Brain pericyte (primary cell): Measurements from ENCODE around the gene MAP1LC3B2.

ENCODE experiments used
- DNase-seq: peaks from one replicate; pipeline ENCODE4 v3.0.0-alpha.2; 2012; ENCODE audit warnings: low read depth, low spot score

MAP1LC3B2 gene

GRCh38 chr12:116594325-116595038 lies 35.3 kb downstream of the MAP1LC3B2 start:
- DNase-seq: no peak

DNA sequence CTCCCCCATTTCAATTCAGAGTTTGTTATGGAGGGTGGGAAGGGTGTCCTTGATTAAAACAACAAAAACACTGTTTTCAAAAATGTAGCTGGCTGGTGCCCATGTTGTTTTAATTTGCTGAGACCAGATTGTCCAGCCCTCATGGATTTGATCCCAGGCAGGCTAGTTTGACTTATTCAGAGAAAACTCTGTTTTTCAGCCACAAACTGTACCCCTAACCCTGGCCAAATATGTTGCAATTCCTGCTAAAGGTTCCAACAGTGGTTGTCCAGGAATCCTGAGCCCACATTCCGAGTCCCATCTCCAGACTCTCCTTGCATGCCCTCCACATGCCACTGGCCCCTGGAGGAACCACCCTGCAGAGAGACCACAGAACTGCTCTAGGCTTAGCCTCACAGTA lies 36.0 kb downstream of the MAP1LC3B2 start:
- no peak for DNase-seq

DNA sequence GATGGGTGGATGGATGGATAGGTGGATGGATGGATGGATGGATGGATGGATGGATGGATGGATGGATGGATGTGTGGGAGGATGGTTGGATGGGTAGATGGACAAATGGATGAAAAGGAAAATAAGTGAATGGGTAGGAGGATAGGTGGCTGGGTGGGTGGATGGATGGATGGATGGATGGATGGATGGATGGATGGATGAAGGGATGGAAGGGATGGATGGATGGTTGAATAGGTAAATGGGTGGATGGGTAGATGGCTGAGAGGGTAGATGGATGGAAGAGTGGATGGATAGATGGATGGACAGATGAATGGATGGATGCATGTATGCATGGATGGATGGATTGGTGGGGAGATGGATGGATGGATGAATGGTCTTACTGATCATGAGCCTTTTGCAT lies 36.5 kb downstream of the MAP1LC3B2 start:
- DNase-seq: no peak

- no peak for DNase-seq
Measured at GRCh38 chr12:116597886-116598285, 38.7 kb downstream of the MAP1LC3B2 start.

DNA sequence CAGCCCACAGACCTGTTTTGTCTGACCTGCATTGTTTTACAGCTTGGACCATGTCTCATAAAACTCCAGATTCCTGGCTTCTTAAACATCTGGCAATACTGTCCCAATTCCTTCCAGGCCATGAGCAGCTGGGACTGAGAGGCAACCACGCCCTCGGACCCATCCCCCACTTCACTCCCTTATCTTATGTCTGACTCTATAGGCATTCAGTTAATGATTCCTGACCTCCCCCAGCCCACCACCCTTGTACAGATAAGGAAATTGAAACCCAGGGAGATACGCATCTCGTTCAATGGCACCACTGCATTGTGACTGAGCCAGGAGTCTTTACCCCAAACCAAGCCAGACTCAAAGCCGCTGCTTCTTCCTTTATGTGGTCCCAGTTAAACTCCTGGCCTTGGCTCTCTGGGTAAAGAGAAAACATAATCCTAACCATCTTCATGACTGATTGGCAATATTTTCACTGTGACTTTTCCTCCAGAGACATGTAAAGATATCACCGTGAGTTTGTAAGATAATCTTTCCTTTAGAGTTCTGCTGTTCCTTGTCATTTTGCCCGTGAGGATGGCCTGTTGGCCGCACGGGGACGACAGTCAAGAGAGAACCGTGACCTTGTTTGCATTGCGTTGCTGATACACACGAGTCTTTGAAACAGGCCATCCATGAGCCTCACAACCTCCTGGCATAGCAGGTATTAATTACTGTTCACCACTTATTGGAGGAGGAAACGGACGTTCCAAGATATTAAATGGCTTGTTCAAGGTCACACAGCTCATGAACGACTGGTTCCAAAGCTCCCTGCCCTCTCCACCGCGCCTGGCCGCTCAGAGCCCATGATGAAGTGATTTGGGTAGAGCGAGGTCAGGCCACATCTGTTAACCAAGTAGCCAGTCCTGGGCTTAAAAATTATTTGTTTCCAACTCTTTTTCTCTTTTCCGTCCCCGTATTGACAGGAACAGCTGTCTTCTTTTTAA lies 39.4 kb downstream of the MAP1LC3B2 start:
- no peak for DNase-seq

DNA sequence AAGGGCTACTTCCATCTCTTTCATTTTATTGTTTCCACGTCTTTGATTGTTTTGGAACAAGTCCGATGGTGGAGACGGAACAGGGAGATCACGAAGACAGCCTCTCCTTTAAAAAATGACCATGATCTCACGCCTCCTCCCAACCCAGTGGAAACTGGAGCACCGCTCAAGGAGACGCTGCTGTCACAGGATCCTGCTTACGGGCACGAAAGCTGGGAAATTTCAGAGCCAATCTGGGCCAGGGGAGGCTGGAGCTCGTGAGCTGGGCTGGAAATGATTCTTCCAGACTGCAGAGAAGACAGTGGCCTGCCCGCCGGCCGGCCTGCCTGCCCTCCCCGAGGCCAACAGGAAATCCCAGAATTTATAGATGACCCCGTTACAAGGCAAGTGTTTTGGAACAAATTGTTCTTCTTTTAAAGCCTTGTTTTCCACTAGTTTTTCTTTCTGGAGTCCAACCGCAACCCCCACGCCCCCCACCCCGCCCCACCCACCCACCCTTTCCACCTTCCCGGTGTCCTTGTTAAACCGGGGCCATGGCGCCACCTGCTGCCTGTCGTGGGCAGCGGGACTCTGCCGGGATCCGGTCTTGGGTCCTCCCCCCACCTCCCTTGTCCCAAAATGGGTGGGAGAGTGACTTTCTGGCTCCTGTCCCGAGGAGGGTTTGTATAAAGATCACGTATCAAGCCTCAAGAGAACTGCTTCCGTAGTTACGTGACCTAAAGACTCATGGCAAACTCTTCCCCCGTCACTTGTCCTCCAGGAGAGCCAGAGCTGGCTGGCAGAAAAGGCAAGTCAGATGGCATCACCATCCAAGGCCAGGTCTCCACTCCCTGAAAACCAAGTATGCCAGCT lies 40.3 kb downstream of the MAP1LC3B2 start:
- DNase-seq: no peak

DNA sequence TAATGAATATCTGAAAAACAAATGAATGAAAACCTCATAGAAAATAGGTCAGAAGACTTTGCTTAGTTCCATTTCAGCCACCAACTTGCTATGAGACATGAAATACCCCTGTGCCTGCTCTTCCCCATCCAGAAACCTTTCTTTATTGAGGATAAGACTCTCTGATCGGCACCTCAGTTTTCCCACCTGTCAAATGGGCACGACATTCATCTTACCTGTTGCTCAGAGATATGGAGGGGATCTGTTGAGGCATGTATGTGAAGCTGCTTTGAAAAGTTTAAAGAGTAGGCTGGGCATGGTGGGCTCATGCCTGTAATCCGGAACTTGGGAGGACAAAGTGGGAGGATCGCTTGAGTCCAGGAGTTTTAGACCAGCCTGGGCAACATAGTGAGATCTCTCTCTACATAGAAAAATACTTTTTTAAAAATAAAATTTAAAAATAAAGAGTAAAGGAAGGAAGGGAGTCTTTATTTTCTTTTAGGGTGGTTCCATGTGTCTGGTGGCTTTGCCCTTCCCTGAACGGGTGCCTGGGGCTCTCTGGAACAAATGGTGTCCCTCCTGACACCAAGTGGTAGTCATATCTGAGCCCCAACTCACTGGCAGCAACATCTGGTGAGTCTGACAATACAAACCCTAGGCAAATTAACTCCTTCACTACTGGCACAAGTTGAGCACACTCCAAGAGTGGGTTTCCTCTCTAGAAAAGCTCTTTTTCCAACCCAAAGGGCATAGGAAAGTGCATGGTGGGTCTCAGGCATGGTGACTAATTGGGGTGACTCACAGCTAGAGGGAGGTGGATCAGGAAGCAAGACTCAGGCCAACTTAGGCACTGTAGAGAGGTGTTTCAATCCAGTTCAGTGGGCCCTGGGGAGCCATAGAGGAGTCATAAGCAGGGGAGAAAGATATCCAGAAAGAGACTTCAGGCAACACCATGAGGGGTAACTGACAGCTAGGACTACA lies 42.1 kb downstream of the MAP1LC3B2 start:
- no peak for DNase-seq

DNA sequence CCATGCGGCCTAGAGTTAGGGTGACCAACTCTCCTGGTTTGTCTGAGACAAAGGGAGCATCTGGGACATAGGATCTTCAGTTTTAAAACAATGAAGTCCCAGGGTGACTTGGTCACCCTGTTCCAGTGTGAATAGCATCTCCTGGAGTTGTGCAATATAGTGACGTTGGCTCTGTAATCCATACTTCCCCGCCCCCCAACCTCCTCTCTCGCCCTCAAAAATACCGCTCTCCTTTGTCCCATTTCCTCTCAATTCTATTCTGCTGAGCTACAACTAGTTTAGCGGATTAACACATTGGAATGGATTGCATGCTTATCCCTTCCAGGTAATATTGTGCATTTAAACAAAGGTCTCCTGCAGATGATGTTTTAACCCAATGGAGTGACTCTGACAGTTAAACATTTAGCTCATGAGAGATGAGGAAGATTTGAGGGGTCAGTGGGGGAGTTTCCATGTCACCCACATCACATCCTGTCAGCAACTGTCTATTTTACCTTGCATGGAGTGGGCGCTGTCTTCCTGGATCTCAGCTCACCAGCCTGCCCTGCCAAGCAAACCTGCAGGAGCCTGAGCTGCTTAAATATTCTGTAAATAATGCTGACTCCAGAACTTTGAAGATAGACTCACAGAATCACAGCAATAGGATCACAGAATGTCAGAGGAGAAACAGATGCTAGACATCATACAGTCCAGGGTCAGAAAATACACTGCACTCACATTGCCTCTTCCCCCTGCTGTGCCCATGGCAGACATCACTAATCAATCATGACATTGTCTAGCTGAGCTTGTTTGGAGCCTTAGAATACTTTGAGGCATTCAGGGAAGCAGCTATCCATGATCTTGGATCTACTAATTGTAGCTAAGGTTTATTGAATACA lies 43.0 kb downstream of the MAP1LC3B2 start:
- DNase-seq: no peak

DNA sequence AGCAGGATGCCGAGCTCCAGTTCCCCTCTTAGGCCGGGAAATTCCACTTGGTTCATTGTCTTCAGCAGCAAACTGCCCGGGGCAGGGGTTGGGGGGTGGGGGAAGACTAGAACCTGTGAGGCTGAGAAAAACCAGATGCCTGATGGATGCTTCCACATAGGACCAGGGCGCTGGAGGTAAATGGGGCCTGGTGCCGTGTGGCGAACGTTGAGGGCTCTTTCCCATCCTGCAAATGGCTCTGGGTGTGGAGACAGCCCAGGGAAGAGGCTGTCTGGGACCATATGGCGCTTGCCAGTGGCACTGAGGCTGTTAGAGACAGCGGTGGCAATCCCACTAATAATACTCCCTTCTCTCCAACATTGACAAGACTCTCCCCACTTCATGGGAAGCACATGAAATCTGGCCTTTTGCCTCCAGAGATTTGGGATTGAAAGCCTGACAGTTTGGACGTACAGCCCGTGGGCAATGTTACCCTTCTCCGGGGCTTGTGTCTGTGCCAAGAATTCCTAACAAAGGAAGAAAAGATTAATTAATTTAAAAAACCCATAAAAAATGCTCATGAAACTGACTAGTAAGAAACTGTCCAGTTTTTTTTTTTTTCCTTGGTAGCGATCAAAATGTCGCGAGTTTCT lies 44.5 kb downstream of the MAP1LC3B2 start:
- no peak for DNase-seq

DNA sequence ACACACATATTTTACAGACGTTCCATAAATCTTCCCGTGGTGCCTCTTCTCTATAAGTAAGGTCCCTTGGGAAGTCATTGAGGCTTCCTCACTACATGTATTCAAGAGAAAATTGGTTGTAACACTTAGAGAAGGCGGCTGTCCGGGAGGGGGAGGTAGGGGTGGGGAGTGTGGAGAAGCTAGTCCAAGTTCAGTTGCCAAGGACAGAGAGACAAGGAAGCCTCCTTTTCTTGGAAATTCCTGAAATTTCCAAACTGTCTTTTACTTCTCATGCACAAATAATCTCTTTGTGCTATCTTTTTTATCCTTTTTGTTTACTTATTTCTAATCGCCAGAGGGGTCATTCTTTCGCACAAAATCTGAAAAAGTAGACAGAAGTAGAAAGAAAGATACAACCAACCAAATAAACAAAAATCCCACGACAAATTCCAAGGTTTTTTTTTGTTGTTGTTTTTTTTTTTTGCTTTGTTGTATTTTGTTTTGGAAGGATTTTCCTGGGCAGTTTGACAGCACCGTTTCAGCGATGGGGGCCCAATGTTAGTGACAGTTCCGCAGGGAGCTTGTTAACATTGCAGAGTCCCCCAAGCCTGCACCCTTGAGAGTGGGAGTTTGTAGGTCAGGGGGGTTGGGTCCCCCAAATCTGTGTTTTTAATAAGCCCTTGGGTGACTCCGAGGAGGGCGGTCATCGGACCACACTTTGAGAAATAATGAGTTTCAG lies 45.2 kb downstream of the MAP1LC3B2 start:
- no peak for DNase-seq

DNA sequence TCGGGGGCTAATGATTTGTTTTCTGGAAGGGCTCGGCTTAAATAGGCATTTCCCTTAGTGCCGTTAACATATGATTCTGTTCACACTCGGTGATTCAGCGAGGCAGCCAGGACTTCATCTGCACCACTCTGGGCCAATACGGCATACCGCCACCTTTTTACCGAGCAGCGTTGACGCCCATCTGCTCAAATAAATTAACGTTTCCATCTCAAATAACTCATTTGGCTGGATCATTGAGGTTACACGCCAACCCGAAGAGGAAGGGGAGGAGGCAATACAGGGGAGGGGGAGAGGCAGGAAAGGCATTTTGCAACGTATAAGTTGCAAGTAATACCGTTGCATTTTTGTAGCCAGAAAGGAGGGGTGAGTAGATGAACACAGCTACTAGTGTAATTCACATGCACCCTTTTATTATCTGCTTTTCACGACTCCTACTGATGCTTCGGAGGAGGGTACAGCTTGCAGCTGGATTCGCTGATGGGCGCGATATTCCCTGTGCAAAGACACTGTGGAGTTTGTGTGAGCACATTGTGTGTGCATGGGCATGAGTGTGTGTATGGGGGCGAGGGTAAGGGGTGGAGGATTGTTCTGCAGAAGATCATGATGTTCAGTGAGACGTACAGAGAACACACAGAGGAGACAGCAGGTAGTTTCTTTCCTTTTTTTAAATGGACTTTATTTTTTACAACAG lies 45.9 kb downstream of the MAP1LC3B2 start:
- no peak for DNase-seq

DNA sequence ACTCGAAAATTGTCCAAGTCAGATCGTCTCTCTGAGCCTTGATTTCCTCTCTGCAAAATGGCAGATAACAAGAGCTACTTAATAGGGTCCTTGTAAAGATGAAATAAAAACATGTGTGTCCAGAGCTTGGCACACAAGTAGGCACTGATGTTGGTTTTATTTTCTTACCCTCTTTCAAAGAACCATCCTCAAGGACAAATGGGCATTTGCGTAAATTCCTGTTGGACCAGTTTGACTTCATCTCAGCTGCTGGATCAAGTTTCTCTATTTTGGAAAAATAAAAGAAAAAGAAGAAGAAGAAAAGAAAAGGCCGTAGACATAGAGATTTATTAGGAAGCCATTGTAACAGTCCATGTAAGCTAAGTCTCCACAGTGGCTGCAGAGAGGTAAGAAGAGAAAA lies 47.2 kb downstream of the MAP1LC3B2 start:
- DNase-seq: no peak

DNA sequence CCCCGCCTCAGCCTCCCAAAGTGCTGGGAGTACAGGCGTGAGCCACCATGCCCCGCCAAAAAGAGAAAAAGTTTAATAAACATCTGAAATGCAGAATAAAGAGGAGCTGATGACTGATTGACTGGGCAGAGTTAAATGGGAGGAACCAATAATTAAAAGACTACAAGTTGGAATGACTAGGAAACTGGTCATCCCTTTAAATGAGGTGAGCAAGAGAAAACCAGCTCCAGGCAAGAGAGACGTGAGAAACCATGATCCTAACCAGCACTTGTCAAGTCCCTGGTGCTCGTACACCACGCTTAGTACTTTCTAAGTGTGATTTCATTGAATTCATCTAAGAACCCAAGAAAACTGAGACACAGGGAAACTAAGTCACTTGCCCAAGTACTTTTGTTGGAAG lies 47.9 kb downstream of the MAP1LC3B2 start:
- no peak for DNase-seq

- no peak for DNase-seq
Measured at GRCh38 chr12:116609319-116610114, 50.3 kb downstream of the MAP1LC3B2 start.

DNA sequence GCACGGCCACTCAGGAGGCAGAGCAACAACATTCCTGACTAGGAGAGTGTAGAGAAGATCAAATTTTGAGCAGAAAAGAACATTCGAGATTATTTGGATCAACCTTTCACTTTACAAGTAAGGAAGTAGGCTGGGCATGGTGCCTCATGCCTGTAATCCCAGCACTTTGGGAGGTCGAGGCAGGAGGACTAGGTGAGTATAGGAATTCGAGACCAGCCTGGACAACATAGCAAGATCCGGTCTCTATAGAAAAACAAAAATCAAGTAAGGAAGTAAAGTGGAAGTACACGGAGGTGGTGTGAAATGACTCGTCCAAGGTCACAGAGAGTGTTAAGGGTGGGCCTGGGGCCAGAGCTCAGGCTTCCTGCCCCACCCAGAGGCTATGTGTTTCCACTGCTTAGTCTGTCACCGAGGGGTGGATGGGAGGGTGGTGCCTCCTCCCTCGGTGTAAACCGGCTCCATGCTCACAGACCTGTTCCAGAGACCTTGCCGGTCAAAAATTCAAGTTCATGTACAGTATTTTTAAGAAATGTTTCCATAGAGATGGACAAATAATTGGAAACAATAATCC lies 51.9 kb downstream of the MAP1LC3B2 start:
- no peak for DNase-seq

DNA sequence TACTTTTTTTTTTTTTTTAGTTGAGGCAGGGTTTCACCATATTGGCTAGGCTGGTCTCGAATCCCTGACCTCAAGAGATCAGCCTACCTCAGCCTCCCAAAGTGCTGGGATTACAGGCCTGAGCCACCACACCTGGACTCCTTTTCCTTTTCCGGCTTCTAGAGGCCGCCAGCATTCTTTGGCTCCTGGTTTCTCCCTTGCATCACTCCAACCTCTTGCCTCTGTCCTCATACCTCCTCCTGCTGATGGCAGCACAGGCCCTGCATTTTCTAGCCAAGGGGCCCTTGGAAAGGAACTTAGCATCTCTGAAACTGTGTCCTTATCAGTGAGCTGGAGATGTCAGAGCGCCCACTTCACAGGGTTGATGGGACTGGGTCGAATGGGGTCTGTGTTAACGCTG lies 53.3 kb downstream of the MAP1LC3B2 start:
- DNase-seq: no peak

- DNase-seq: no peak
Measured at GRCh38 chr12:116613256-116613655, 54.1 kb downstream of the MAP1LC3B2 start.
